Liver (tissue), 9 donors: ENCODE measurements around the gene DNAH8. TPM values are rescaled to one million over a fixed set of nuclear protein-coding genes. Genes with fewer than 3 reads are reported as not detected.

ENCODE experiments used
- DNase-seq: peaks from one replicate; pipeline ENCODE4 v3.0.0-alpha.2; 2017; ENCODE audit warnings: low spot score
- H3K27ac ChIP-seq, 2 donors: one replicate each; pipeline ENCODE4 v1.7.0; 2013; ENCODE audit warnings: inconsistent platforms in 2 of 2, low read length in 2 of 2, control low read depth in 1 of 2, low read depth in 1 of 2, mild to moderate bottlenecking in 1 of 2
- H3K27me3 ChIP-seq, 4 donors: one replicate each; pipeline versions ENCODE4 v1.6.1 to v1.7.0; 2013; ENCODE audit warnings: low read length in 3 of 4, inconsistent platforms in 1 of 4, mild to moderate bottlenecking in 1 of 4, moderate library complexity in 1 of 4; ENCODE audit not compliant: control insufficient read depth in 4 of 4, insufficient read depth in 4 of 4
- H3K36me3 ChIP-seq, 4 donors: one replicate each; pipeline versions ENCODE4 v1.6.1 to v1.7.0; 2013; ENCODE audit warnings: low read length in 3 of 4, mild to moderate bottlenecking in 3 of 4, low read depth in 1 of 4, moderate library complexity in 1 of 4; ENCODE audit not compliant: control insufficient read depth in 4 of 4, insufficient read depth in 3 of 4
- H3K4me1 ChIP-seq, 4 donors: one replicate each; pipeline versions ENCODE4 v1.6.1 to v1.7.0; 2013; ENCODE audit warnings: low read length in 3 of 4, mild to moderate bottlenecking in 3 of 4, moderate library complexity in 1 of 4; ENCODE audit not compliant: control insufficient read depth in 4 of 4, insufficient read depth in 4 of 4
- H3K4me3 ChIP-seq, 3 donors: one replicate each; pipeline versions ENCODE4 v1.6.1 to v1.7.0; 2013; ENCODE audit warnings: low read length in 3 of 3, control low read depth in 1 of 3, low read depth in 1 of 3, mild to moderate bottlenecking in 1 of 3
- H3K9ac ChIP-seq, 2 donors: one replicate each; pipeline ENCODE4 v1.7.0; 2013; ENCODE audit warnings: low read length in 2 of 2, mild to moderate bottlenecking in 2 of 2, moderate library complexity in 2 of 2, control low read depth in 1 of 2, low read depth in 1 of 2
- H3K9me3 ChIP-seq, 4 donors: one replicate each; pipeline versions ENCODE4 v1.6.1 to v1.7.0; 2013; ENCODE audit warnings: low read length in 3 of 4; ENCODE audit not compliant: control insufficient read depth in 4 of 4
- EGR1 ChIP-seq, 2 donors: IDR thresholded peaks; 2 replicates each; pipeline ENCODE4 v1.6.1; 2016 to 2018; ENCODE audit warnings: antibody characterized with exemption in 2 of 2, low read depth in 2 of 2
- FOXA1 ChIP-seq: IDR thresholded peaks from 2 replicates; pipeline ENCODE4 v1.6.1; 2016; ENCODE audit warnings: antibody characterized with exemption
- FOXA2 ChIP-seq: IDR thresholded peaks from 2 replicates; pipeline ENCODE4 v1.6.1; 2016; ENCODE audit warnings: antibody characterized with exemption
- GABPA ChIP-seq, 2 donors: IDR thresholded peaks in 1 of 2; conservative IDR thresholded peaks in 1 of 2; 2 replicates each; pipeline ENCODE4 v1.6.1; 2016; ENCODE audit warnings: antibody characterized with exemption in 2 of 2, mild to moderate bottlenecking in 1 of 2, moderate library complexity in 1 of 2
- HNF4A ChIP-seq, 2 donors: conservative IDR thresholded peaks; 2 replicates each; pipeline ENCODE4 v1.6.1; 2016; ENCODE audit warnings: antibody characterized with exemption in 2 of 2, mild to moderate bottlenecking in 2 of 2
- HNF4G ChIP-seq: IDR thresholded peaks from 2 replicates; pipeline ENCODE4 v1.6.1; 2016; ENCODE audit warnings: antibody characterized with exemption
- JUND ChIP-seq, 2 donors: IDR thresholded peaks; 2 replicates each; pipeline ENCODE4 v1.6.1; 2016; ENCODE audit warnings: antibody characterized with exemption in 2 of 2
- NR2F2 ChIP-seq: IDR thresholded peaks from 2 replicates; pipeline ENCODE4 v1.6.1; 2016; ENCODE audit warnings: antibody characterized with exemption
- RAD21 ChIP-seq, 2 donors: IDR thresholded peaks; 2 replicates each; pipeline ENCODE4 v1.6.1; 2016; ENCODE audit warnings: antibody characterized with exemption in 2 of 2, mild to moderate bottlenecking in 2 of 2
- RXRA ChIP-seq, 2 donors: IDR thresholded peaks; 2 replicates each; pipeline ENCODE4 v1.6.1; 2017 to 2018; ENCODE audit warnings: antibody characterized with exemption in 2 of 2, mild to moderate bottlenecking in 1 of 2
- SP1 ChIP-seq: IDR thresholded peaks from 2 replicates; pipeline ENCODE4 v1.6.1; 2018; ENCODE audit warnings: antibody characterized with exemption, mild to moderate bottlenecking
- TAF1 ChIP-seq: conservative IDR thresholded peaks from 2 replicates; pipeline ENCODE4 v1.6.1; 2016; ENCODE audit warnings: antibody characterized with exemption, mild to moderate bottlenecking
- YY1 ChIP-seq: IDR thresholded peaks from 2 replicates; pipeline ENCODE4 v1.6.1; 2016; ENCODE audit warnings: antibody characterized with exemption, mild to moderate bottlenecking
- WGBS: extraction: QIAGEN DNeasy Blood & Tissue Kit; methylation state at CpG from one replicate; pipeline ENCODE4 v1.1.7; 2013; 5-methylcytosine and 5-hydroxymethylcytosine counted together
- polyA plus RNA-seq, 2 donors: library from polyadenylated mRNA; stranded (reverse) in 1 of 2; unstranded in 1 of 2; fragments of 200-250 nt in 1 of 2; fragments of >200 nt in 1 of 2; fragmentation: Nextera tagmentation in 1 of 2; extraction: Ambion mirVana in 1 of 2; gene quantifications; one replicate each; pipeline versions ENCODE4 v1.2.1 to v1.2.3, GENCODE V29; 2013 to 2015
- total RNA-seq, 2 donors: library from RNA; depleted of rRNA; stranded (reverse); fragments of >200 nt; gene quantifications; one replicate each; pipeline ENCODE4 v1.2.3, GENCODE V29; 2014
- TF ChIP-seq, protein P1 (sequence below): IDR thresholded peaks from 2 replicates; pipeline ENCODE4 v1.6.1; 2016; ENCODE audit warnings: antibody characterized with exemption
- TF ChIP-seq, protein P2 (sequence below): IDR thresholded peaks from 2 replicates; pipeline ENCODE4 v1.6.1; 2016; ENCODE audit warnings: antibody characterized with exemption
- TF ChIP-seq, protein P3 (sequence below): IDR thresholded peaks from 2 replicates; pipeline ENCODE4 v1.6.1; 2016; ENCODE audit warnings: antibody characterized with exemption, mild to moderate bottlenecking
- TF ChIP-seq, protein P4 (sequence below): fragments of 150-350 bp; IDR thresholded peaks from 2 replicates; pipeline ENCODE4 v1.5.1; 2017; ENCODE audit warnings: improper control_type of control experiment, low read depth, low read length; ENCODE audit not compliant: missing input control
- TF ChIP-seq, protein P5 (sequence below): IDR thresholded peaks from 2 replicates; pipeline ENCODE4 v1.6.1; 2016; ENCODE audit warnings: antibody characterized with exemption
- donor health status: healthy.
- donor health status: healthy.
- donor health status: healthy.
- donor health status: healthy.
- donor health status: healthy.

DNAH8 gene
- total and polyA plus RNA-seq, 4 donors: under 0.01 to 0.05 TPM; not detected in 2

DNA sequence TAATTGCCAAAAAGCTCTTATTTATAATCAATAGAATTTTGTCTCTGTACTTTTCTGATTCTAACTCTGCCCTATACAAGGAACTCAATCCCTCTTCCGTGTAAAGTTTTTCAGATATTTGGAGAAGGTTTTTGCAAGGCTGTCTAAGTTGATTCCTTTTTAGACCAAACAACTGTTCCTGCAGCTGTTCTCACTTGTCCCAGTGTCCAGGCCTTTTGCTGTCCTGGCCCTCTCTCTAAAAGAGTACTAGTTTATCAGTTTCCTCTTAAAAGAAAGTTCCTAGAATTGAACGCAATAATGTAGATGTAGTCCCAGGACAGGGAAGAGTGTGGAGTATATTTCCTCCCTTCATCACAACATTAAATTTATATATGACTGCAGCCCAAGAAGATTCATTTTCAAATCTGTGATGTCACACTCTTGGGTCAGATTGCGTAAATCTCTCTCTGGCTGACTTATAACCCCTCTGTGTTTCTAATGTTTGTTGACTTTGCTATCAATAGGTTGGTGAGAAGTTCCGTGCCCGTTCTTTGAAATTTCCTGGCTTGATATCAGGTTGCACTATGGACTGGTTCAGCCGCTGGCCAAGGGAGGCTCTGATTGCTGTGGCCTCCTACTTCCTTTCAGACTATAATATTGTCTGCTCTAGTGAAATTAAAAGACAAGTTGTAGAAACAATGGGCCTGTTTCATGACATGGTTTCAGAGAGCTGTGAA, 194.1 kb downstream of the DNAH8 start:
- peak overlapping the region in 1 of 2 donors; percentile 50 for H3K27ac ChIP-seq
- no peak overlapping the region for H3K9ac ChIP-seq
- H3K9me3 ChIP-seq: no peaks in the 10 kb centered on the region
- 34% methylated on average over 6 of the region's 6 CpGs for WGBS
- H3K27me3 ChIP-seq: no peaks in the 10 kb centered on the region
- H3K4me1 ChIP-seq: peaks cover 0 to 9% (median 3%) of the 10 kb centered on the region in 4 donors
- DNase-seq: no peak
- no peak overlapping the region for H3K4me3 ChIP-seq
- TF ChIP-seq FOXA1 (peak; percentile 72), YY1 (peak; percentile 48), TAF1 (no peak), SP1 (peak; percentile 92), GABPA (IDR thresholded peaks at IDR 0.05 in 1 of 2, conservative IDR thresholded peaks at IDR 0.05 in 1 of 2) (peak in 1 of 2 donors; percentile 55), NR2F2 (peak; percentile 44), FOXA2 (peak; percentile 87), HNF4G (peak; percentile 76), EGR1 (IDR thresholded peaks at IDR 0.05; ENCODE audit: low read depth in 2 of 2) (no peak), JUND (IDR thresholded peaks at IDR 0.05) (peak; percentile 72 to 93), RAD21 (IDR thresholded peaks at IDR 0.05) (peak in 1 of 2 donors; percentile 17), HNF4A (conservative IDR thresholded peaks at IDR 0.05) (peak; percentile 94 to 95), RXRA (IDR thresholded peaks at IDR 0.05) (peak; percentile 71 to 86)
- TF ChIP-seq, protein P1, sequence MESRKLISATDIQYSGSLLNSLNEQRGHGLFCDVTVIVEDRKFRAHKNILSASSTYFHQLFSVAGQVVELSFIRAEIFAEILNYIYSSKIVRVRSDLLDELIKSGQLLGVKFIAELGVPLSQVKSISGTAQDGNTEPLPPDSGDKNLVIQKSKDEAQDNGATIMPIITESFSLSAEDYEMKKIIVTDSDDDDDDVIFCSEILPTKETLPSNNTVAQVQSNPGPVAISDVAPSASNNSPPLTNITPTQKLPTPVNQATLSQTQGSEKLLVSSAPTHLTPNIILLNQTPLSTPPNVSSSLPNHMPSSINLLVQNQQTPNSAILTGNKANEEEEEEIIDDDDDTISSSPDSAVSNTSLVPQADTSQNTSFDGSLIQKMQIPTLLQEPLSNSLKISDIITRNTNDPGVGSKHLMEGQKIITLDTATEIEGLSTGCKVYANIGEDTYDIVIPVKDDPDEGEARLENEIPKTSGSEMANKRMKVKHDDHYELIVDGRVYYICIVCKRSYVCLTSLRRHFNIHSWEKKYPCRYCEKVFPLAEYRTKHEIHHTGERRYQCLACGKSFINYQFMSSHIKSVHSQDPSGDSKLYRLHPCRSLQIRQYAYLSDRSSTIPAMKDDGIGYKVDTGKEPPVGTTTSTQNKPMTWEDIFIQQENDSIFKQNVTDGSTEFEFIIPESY: peak; percentile 39
- TF ChIP-seq, protein P2, sequence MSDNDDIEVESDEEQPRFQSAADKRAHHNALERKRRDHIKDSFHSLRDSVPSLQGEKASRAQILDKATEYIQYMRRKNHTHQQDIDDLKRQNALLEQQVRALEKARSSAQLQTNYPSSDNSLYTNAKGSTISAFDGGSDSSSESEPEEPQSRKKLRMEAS: peak; percentile 51
- TF ChIP-seq, protein P3, sequence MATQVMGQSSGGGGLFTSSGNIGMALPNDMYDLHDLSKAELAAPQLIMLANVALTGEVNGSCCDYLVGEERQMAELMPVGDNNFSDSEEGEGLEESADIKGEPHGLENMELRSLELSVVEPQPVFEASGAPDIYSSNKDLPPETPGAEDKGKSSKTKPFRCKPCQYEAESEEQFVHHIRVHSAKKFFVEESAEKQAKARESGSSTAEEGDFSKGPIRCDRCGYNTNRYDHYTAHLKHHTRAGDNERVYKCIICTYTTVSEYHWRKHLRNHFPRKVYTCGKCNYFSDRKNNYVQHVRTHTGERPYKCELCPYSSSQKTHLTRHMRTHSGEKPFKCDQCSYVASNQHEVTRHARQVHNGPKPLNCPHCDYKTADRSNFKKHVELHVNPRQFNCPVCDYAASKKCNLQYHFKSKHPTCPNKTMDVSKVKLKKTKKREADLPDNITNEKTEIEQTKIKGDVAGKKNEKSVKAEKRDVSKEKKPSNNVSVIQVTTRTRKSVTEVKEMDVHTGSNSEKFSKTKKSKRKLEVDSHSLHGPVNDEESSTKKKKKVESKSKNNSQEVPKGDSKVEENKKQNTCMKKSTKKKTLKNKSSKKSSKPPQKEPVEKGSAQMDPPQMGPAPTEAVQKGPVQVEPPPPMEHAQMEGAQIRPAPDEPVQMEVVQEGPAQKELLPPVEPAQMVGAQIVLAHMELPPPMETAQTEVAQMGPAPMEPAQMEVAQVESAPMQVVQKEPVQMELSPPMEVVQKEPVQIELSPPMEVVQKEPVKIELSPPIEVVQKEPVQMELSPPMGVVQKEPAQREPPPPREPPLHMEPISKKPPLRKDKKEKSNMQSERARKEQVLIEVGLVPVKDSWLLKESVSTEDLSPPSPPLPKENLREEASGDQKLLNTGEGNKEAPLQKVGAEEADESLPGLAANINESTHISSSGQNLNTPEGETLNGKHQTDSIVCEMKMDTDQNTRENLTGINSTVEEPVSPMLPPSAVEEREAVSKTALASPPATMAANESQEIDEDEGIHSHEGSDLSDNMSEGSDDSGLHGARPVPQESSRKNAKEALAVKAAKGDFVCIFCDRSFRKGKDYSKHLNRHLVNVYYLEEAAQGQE: peak; percentile 59
- TF ChIP-seq, protein P4, sequence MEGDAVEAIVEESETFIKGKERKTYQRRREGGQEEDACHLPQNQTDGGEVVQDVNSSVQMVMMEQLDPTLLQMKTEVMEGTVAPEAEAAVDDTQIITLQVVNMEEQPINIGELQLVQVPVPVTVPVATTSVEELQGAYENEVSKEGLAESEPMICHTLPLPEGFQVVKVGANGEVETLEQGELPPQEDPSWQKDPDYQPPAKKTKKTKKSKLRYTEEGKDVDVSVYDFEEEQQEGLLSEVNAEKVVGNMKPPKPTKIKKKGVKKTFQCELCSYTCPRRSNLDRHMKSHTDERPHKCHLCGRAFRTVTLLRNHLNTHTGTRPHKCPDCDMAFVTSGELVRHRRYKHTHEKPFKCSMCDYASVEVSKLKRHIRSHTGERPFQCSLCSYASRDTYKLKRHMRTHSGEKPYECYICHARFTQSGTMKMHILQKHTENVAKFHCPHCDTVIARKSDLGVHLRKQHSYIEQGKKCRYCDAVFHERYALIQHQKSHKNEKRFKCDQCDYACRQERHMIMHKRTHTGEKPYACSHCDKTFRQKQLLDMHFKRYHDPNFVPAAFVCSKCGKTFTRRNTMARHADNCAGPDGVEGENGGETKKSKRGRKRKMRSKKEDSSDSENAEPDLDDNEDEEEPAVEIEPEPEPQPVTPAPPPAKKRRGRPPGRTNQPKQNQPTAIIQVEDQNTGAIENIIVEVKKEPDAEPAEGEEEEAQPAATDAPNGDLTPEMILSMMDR: no peak
- TF ChIP-seq, protein P5, sequence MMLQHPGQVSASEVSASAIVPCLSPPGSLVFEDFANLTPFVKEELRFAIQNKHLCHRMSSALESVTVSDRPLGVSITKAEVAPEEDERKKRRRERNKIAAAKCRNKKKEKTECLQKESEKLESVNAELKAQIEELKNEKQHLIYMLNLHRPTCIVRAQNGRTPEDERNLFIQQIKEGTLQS: peak; percentile 66
- H3K36me3 ChIP-seq: no peaks in the 10 kb centered on the region
